DOHH2 (cell line): Measurements from ENCODE around the gene BLNK.

ENCODE experiments used
- H3F3A ChIP-seq: fragments of 200-600 bp; sonication (generic), shearing (Covaris generic); 2 replicates; pipeline ENCODE4 v1.6.0; 2016; ENCODE audit warnings: antibody characterized with exemption, mild to moderate bottlenecking; ENCODE audit not compliant: control insufficient read depth, insufficient read depth
- H3K27ac ChIP-seq: fragments of 200-600 bp; sonication (generic); 2 replicates; pipeline ENCODE4 v1.5.1; 2014; ENCODE audit warnings: low read depth, mild to moderate bottlenecking, low read length, moderate library complexity
- H3K27me3 ChIP-seq: fragments of 200-600 bp; sonication (generic); 2 replicates; pipeline ENCODE4 v1.6.1; 2014; ENCODE audit warnings: mild to moderate bottlenecking, low read length, mixed read lengths; ENCODE audit not compliant: control insufficient read depth
- H3K36me3 ChIP-seq: fragments of 200-600 bp; sonication (generic); 2 replicates; pipeline ENCODE4 v1.6.1; 2014; ENCODE audit warnings: mild to moderate bottlenecking, low read length, moderate library complexity, mixed read lengths; ENCODE audit not compliant: control insufficient read depth
- H3K4me1 ChIP-seq: fragments of 200-600 bp; sonication (generic); 2 replicates; pipeline ENCODE4 v1.6.1; 2014; ENCODE audit warnings: mild to moderate bottlenecking, low read length, mixed read lengths; ENCODE audit not compliant: control insufficient read depth
- H3K4me2 ChIP-seq: fragments of 200-600 bp; sonication (generic); 2 replicates; pipeline ENCODE4 v1.6.0; 2014; ENCODE audit warnings: mild to moderate bottlenecking, low read length, moderate library complexity
- H3K4me3 ChIP-seq: fragments of 200-600 bp; sonication (generic); 2 replicates; pipeline ENCODE4 v1.5.1; 2014; ENCODE audit warnings: mild to moderate bottlenecking, low read length, mixed read lengths
- H3K79me2 ChIP-seq: fragments of 200-600 bp; sonication (generic); 2 replicates; pipeline ENCODE4 v1.6.1; 2014; ENCODE audit warnings: mild to moderate bottlenecking, low read length, mixed read lengths; ENCODE audit not compliant: control insufficient read depth
- H3K9me2 ChIP-seq: fragments of 200-600 bp; sonication (generic); replicated peaks from 2 replicates; pipeline ENCODE4 v1.6.1; 2014; ENCODE audit warnings: mild to moderate bottlenecking, low read length, mixed read lengths; ENCODE audit not compliant: control insufficient read depth
- H3K9me3 ChIP-seq: fragments of 200-600 bp; sonication (generic); 2 replicates; pipeline ENCODE4 v1.6.1; 2014; ENCODE audit warnings: antibody characterized with exemption, low read length, mixed read lengths; ENCODE audit not compliant: control insufficient read depth, insufficient read depth
- H4K20me1 ChIP-seq: fragments of 200-600 bp; sonication (generic); 2 replicates; pipeline ENCODE4 v1.6.0; 2014; ENCODE audit warnings: low read depth, mild to moderate bottlenecking, antibody characterized with exemption, low read length, moderate library complexity; ENCODE audit not compliant: control insufficient read depth, insufficient read depth
- EZH2phosphoT487 ChIP-seq: fragments of 200-600 bp; sonication (generic); IDR thresholded peaks from 2 replicates; pipeline ENCODE4 v1.6.1; 2017; ENCODE audit warnings: borderline replicate concordance, mild to moderate bottlenecking, antibody characterized with exemption, low read length, moderate library complexity, mixed read lengths
- TF ChIP-seq, protein P1 (sequence below): fragments of 200-600 bp; sonication (generic); IDR thresholded peaks from one replicate; pipeline ENCODE4 v1.5.1; 2014; ENCODE audit warnings: antibody characterized with exemption, mild to moderate bottlenecking, low read depth, low read length; ENCODE audit not compliant: poor library complexity, severe bottlenecking

Gene BLNK

DNA sequence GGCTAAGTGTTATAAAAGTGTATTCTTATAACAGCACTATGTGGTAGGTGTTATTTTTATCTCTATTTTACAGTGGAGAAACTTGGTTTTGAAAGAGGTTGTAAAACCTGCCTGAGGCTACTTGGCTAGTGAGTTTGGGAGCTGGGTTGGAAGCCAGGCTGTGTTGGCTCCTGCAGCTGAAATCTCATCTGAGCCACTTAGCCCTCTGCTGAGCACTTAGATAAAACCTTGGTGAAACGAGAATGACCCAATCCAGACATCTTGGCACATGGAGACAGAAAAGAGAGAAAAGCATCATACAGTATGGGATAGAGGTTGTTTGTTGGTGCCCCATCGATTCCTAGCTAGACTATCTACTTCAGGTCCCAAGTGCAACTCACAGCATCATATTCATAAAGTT, 37.4 kb downstream of the BLNK start:
- no peaks in the 10 kb centered on the region for H3K27me3 ChIP-seq
- no peak overlapping the region for H3K4me2 ChIP-seq
- no peak overlapping the region for H3K4me3 ChIP-seq
- peaks cover 88% of the 10 kb centered on the region for H3K4me1 ChIP-seq
- TF ChIP-seq, protein P1, sequence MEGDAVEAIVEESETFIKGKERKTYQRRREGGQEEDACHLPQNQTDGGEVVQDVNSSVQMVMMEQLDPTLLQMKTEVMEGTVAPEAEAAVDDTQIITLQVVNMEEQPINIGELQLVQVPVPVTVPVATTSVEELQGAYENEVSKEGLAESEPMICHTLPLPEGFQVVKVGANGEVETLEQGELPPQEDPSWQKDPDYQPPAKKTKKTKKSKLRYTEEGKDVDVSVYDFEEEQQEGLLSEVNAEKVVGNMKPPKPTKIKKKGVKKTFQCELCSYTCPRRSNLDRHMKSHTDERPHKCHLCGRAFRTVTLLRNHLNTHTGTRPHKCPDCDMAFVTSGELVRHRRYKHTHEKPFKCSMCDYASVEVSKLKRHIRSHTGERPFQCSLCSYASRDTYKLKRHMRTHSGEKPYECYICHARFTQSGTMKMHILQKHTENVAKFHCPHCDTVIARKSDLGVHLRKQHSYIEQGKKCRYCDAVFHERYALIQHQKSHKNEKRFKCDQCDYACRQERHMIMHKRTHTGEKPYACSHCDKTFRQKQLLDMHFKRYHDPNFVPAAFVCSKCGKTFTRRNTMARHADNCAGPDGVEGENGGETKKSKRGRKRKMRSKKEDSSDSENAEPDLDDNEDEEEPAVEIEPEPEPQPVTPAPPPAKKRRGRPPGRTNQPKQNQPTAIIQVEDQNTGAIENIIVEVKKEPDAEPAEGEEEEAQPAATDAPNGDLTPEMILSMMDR: no peak
- TF ChIP-seq EZH2phosphoT487: no peak
- peaks cover 92% of the 10 kb centered on the region for H3K79me2 ChIP-seq
- H3F3A ChIP-seq: peaks cover 26% of the 10 kb centered on the region
- peak overlapping the region; percentile 12 for H3K27ac ChIP-seq
- peaks cover 98% of the 10 kb centered on the region for H3K36me3 ChIP-seq
- no peaks in the 10 kb centered on the region for H3K9me2 ChIP-seq
- no peaks in the 10 kb centered on the region for H4K20me1 ChIP-seq
- no peaks in the 10 kb centered on the region for H3K9me3 ChIP-seq

DNA sequence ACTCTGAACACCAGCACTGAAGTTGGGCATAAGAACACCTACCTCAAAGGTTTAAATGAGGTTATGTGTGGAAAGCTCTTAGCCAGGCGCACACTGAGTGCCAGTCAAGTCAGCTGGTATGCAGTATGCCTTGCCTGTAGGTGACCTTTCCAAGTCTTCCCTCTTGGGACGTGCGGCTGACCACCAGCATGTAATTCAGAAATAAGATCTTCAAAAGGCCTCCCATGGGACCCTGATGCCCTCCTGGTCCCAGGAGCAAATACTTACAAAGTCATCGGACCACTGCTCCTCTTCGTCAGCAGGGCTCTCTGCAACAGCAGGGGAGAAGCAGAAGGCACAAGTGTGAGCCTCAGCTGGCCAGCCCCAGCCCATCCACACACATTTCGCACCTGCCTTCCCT, 40.8 kb downstream of the BLNK start:
- Histone ChIP-seq H3F3A (peaks cover 24% of the 10 kb centered on the region), H3K79me2 (peaks cover 66% of the 10 kb centered on the region), H3K9me3 (no peaks in the 10 kb centered on the region), H3K4me1 (peaks cover 54% of the 10 kb centered on the region), H3K36me3 (peaks cover 97% of the 10 kb centered on the region), H3K9me2 (no peaks in the 10 kb centered on the region), H3K4me3 (no peak overlapping the region), H3K27me3 (no peaks in the 10 kb centered on the region), H4K20me1 (no peaks in the 10 kb centered on the region), H3K4me2 (peak overlapping the region; percentile 36), H3K27ac (peak overlapping the region; percentile 60)
- TF ChIP-seq, protein P1: no peak
- no peak for TF ChIP-seq EZH2phosphoT487

DNA sequence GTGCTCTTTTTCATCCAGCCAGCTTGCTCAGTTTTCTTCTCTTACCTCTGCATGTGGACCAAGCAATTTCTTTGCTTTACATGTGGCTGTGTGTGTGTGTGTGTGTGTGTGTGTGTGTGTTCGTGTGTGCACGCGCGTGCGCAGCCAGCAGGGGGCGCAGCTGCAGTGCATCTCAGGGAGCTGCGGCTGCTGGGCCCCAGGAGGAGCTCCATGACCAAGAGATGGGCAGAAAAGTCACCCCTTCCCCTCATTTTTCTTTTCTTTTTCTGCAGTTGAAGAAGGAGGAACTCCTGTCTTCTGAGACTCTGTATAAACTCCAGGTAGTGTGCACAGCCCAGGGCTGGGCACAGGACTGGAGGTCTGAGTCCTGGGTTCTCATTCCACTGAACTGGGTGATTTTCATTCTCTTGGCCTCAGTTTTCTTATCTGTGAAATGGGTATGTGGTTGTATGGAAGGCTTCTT, 41.8 kb downstream of the BLNK start:
- no peaks in the 10 kb centered on the region for H3K9me2 ChIP-seq
- TF ChIP-seq EZH2phosphoT487: no peak
- TF ChIP-seq, protein P1: peak; percentile 100
- peak overlapping the region; percentile 60 for H3K27ac ChIP-seq
- no peak overlapping the region for H3K4me3 ChIP-seq
- H3K9me3 ChIP-seq: no peaks in the 10 kb centered on the region
- H3K36me3 ChIP-seq: peaks cover 95% of the 10 kb centered on the region
- H3F3A ChIP-seq: peaks cover 23% of the 10 kb centered on the region
- H3K4me2 ChIP-seq: no peak overlapping the region
- H3K4me1 ChIP-seq: peaks cover 44% of the 10 kb centered on the region
- no peaks in the 10 kb centered on the region for H4K20me1 ChIP-seq
- peaks cover 57% of the 10 kb centered on the region for H3K79me2 ChIP-seq
- H3K27me3 ChIP-seq: no peaks in the 10 kb centered on the region
